ENCODE data around the gene SNAP23.
A peak's percentile ranks its signal among the peaks of the same experiment; 100 is the strongest.

Gene SNAP23

GRCh38 chr15:42491539-42492225 is 3.8 kb upstream of the SNAP23 start:
- Histone ChIP-seq H3K27me3 (no peaks in the 10 kb centered on the region), H3K36me3 (no peaks in the 10 kb centered on the region), H3K4me3 (ENCODE audit: low read depth, low read length) (peak overlapping the region; percentile 74), H3K4me1 (no peaks in the 10 kb centered on the region; the same call in 1 of the 2 replicates), H3K9me3 (no peaks in the 10 kb centered on the region)
- DNase-seq, result no peak
- TF ChIP-seq, protein P1, sequence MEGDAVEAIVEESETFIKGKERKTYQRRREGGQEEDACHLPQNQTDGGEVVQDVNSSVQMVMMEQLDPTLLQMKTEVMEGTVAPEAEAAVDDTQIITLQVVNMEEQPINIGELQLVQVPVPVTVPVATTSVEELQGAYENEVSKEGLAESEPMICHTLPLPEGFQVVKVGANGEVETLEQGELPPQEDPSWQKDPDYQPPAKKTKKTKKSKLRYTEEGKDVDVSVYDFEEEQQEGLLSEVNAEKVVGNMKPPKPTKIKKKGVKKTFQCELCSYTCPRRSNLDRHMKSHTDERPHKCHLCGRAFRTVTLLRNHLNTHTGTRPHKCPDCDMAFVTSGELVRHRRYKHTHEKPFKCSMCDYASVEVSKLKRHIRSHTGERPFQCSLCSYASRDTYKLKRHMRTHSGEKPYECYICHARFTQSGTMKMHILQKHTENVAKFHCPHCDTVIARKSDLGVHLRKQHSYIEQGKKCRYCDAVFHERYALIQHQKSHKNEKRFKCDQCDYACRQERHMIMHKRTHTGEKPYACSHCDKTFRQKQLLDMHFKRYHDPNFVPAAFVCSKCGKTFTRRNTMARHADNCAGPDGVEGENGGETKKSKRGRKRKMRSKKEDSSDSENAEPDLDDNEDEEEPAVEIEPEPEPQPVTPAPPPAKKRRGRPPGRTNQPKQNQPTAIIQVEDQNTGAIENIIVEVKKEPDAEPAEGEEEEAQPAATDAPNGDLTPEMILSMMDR (IDR thresholded peaks at IDR 0.05; ENCODE audit: low read depth, low read length), result no peak

GRCh38 chr15:42493679-42494078 is 1.8 kb upstream of the SNAP23 start:
- no peaks in the 10 kb centered on the region for H3K36me3 ChIP-seq
- no peaks in the 10 kb centered on the region; the same call in 1 of the 2 replicates for H3K4me1 ChIP-seq
- no peak overlapping the region for H3K4me3 ChIP-seq (ENCODE audit: low read depth, low read length)
- H3K9me3 ChIP-seq, result no peaks in the 10 kb centered on the region
- no peaks in the 10 kb centered on the region for H3K27me3 ChIP-seq
- TF ChIP-seq, protein P1 (IDR thresholded peaks at IDR 0.05; ENCODE audit: low read depth, low read length), result no peak
- DNase-seq, result no peak

DNA sequence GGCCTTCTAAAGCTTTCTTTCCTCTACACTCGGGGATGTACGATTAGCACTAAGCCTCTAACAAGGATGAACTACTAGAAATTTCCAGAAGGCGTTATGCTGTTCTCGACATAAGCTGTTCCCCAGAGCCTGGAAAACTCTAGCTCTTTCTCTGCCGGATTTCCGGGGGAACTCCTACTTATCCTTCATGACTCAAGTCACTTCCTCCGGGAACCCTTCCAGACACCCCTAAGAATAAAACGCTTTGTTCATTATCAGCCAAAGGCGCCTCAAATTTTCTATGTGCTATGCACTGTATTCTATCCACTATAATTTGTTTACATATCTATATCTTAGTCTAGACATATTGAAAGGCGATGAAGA is 455 bp upstream of the SNAP23 start:
- Histone ChIP-seq H3K4me1 (peaks cover 4% of the 10 kb centered on the region; the same call in 1 of the 2 replicates), H3K4me3 (ENCODE audit: low read depth, low read length) (peak overlapping the region; percentile 87), H3K9me3 (no peaks in the 10 kb centered on the region), H3K36me3 (no peaks in the 10 kb centered on the region), H3K27me3 (no peaks in the 10 kb centered on the region)
- DNase-seq, result no peak
- TF ChIP-seq, protein P1 (IDR thresholded peaks at IDR 0.05; ENCODE audit: low read depth, low read length), result no peak

GRCh38 chr15:42498212-42499068 is 3.0 kb downstream of the SNAP23 start:
- no peak for DNase-seq
- H3K9me3 ChIP-seq, result no peaks in the 10 kb centered on the region
- peaks cover 4% of the 10 kb centered on the region; the same call in 1 of the 2 replicates for H3K4me1 ChIP-seq
- TF ChIP-seq, protein P1 (IDR thresholded peaks at IDR 0.05; ENCODE audit: low read depth, low read length), result no peak
- H3K36me3 ChIP-seq, result no peaks in the 10 kb centered on the region
- H3K27me3 ChIP-seq, result no peaks in the 10 kb centered on the region
- H3K4me3 ChIP-seq (ENCODE audit: low read depth, low read length), result no peak overlapping the region

DNA sequence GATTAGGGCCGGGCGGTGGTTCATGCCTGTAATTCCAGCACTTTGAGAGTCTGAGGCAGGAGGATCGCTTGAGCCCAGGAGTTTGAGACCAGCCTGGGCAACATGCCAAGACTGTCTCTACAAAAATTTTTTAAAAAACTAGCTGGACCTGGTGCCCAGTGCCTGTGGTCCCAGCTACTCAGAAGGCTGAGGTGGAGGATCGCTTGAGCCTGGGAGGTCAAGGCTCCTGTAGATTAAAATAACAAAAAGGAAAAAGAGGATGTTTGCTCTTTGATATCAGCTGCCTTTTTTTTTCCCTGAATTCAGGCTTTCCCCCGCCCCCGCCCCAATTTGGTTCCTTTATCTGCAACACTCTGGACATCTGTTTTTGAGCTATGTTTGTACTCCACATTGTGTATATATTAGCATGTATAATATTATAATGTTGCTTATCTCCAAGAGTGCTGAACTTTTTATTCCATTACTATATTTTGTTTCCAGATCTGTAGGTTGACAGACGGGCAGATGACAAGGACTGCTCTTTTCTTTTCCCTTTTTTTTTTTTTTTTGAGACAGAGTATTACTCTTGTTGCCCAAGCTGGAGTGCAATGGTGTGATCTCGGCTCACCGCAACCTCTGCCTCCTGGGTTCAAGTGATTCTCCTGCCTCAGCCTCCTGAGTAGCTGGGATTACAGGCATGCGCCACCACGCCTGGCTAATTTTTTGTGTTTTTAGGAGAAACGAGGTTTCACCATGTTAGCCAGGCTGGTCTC is 4.6 kb downstream of the SNAP23 start:
- TF ChIP-seq, protein P1 (IDR thresholded peaks at IDR 0.05; ENCODE audit: low read depth, low read length), result no peak
- no peaks in the 10 kb centered on the region for H3K27me3 ChIP-seq
- H3K36me3 ChIP-seq, result no peaks in the 10 kb centered on the region
- no peak overlapping the region for H3K4me3 ChIP-seq (ENCODE audit: low read depth, low read length)
- DNase-seq, result peak; percentile 28
- peaks cover 4% of the 10 kb centered on the region; the same call in 1 of the 2 replicates for H3K4me1 ChIP-seq
- H3K9me3 ChIP-seq, result no peaks in the 10 kb centered on the region

All from BE2C (cell line).